NCI-H774 (cell line): ENCODE results near the gene SSC4D.
"Not testable (repeated sequence)": the region's sequence is repeated elsewhere in the genome, so short reads cannot be mapped to it uniquely, and the experiment has no call there.

ENCODE experiments used
- DNase-seq: peaks from one replicate; lab custom pipeline; 2025; lab: John Stamatoyannopoulos, UW

The SSC4D gene

DNA sequence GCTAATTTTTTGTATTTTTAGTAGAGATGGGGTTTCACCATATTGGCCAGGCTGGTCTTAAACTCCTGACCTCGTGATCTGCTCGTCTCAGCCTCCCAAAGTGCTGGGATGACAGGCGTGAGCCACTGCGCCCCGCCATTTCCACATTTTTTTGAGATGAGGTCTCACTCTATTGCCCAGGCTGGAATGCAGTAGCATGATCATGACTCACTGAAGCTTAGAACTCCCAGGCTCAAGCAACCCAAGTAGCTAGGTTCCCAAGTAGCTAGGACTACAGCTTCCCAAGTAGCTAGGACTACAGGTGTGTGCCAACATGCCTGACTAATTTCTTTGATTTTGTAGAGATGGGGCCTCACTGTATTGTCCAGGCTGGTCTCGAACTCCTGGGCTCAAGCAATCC, 11.6 kb upstream of the SSC4D start:
- DNase-seq, result not testable (repeated sequence)

DNA sequence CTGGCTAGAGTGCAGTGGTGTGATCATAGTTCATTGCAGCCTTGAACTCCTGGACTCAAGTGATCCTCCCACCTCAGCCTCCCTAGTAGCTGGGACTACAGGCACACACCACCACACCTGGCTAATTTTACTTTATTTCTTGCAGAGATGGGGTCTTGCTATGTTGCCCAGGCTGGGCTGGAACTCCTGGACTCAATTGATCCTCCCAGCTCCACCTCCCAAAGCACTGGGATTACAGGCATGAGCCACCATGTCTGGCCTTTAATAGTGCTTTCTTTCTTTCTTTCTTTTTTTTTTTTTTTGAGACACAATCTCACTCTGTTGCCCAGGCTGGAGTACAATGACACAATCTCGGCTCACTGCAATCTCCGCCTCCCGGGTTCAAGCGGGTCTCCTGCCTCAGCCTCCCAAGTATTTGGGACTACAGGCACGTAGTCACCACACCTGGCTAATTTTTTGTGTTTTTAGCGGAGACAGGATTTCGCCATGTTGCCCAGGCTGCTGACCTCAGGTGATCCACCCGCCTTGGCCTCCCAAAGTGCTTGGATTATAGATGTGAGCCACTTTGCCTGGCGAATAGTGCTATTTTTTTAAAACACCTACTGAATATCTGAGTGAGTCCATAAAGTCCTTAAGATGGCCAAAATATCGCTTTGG, 8.3 kb upstream of the SSC4D start:
- not testable (repeated sequence) for DNase-seq

DNA sequence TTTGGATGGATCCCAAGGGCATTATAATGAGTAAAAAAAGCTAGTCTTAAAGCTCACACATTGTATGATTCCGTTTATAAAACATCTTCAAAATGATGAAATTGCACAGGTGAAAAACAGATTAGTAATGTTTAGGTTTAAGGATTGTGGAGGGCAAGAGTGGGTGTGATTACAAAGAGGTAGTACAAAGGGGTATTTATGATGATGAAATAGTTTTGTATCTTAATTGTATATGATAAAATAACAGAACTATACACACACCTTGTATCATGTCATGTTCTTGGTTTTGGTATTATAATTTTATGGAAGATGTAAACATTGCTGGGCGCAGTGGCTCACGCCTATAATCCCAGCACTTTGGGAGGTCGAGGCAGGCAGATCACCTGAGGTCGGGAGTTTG, 2.8 kb upstream of the SSC4D start:
- no peak for DNase-seq

DNA sequence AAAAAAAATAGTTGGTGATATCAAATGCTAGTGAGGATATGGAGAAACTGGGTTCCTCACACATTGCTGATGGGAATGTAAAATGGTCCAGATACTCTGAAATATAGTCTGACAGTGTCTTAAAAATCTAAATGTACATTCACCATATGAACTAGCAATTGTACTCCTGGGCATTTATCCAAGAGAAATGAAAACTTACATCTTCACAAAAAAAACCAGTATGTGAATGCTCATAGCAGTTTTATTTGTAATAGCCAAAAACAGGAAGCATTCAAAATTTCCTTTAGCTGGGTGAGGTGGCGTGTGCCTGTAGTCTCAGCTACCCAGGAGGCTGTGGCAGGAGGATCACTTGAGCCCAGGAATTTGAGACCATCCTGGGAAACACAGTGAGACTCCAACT, 2.1 kb upstream of the SSC4D start:
- DNase-seq, result no peak

DNA sequence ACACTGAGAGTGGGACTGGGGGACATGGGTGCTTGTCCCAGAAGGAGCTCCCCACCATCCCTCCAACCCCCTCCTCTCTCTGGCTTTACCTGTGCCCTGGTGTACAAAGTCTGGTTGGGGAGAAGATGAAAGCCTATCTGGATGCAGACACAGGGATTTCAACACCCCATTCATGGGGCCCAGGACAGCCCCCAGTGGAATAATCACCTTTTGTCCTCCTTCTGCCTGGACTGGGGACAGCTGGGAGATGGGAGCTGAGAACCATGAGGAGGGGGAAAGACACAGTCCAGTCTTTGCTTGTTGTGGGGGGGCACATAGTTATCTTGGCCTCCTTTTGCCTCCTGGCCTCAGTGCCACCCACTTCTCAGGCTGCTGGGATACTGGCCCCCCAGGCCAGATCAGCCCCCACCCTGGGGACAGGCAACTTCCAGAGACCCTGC, 1.4 kb downstream of the SSC4D start:
- DNase-seq, result no peak

DNA sequence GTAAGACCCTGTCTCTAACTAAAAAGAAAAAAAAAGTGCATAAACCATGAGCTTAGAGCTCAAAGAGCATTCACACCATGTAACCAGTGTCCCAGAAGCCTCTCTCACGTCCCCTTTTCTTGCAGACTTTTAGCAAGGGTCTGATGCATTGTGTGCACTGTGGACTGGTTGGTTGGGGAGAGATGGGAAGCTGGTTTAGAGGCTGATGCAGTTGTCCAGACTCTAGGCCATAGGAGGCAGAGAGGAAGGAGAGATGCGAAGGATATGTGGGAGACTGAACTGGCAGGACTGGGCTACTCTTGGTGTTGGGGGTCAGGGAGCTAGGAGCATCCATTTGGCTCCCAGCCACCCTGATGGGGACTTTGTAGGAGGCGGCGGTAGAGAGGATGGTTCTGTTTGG, 1.8 kb downstream of the SSC4D start:
- DNase-seq, result no peak

DNA sequence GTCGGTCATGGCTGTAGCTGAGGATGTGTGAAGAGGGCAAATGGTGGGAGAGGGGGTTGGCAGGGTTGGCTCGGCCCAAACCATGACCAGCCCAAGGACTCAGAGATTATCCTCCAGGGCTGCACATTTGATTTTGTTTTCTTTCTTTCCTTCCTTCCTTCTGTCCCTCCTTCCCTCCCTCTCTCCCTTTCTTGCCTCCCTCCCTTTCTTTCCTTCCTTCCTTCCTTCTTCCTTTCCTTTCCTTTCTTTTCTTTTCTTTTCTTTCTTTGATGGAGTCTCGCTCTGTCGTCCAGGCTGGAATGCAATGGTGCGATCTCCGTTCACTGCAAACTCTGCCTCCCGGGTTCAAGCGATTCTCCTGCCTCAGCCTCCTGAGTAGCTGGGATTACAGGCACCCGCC, 3.8 kb downstream of the SSC4D start:
- DNase-seq, result no peak

DNA sequence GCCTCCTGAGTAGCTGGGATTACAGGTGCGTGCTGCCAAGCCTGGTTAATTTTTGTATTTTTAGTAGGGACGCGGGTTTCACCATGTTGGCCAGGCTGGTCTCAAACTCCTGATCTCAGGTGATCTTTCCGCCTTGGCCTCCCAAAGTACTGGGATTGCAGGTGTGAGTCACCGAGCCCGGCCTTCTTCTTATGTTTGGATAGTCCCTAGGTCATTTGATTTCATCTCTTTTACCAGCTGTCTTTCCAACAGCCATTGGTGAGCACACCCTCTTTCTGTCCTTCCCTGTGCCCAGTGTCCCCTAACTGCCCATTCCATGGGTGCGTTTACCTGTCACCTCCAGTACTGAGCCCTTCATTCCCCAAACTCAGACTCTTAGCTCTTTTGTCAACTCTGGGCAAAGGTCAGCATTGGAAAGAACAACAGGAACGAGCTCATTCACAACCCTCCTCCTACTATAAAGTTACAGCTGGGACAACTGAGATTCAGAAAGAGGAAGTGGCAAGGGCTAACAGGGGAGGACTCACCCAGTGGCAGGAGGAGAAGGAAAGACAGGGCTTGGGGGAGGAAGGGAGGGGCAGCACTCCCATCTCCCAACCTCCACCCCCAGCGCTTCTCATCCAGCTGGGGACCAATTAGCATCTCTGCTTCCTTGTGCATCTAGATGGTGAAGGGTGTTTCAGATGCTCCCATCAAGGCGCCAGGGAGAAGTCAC, 5.6 kb downstream of the SSC4D start:
- DNase-seq, result no peak

DNA sequence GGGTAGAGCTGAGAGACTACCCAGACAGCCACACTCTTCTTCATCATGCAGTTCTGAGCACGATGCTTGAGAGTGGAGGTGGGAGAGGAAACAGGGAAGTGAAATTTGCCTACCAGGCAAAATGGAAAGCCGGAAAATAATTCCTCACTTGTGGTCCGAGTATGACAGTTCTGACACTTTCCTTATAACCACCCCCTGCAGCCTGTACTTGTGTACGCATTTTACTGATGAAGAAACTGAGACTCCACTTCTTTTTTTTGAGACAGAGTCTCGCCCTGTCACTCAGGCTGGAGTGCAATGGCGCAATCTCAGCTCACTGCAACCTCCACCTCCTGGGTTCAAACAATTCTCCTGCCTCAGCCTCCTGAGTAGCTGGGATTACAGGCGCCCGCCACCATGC, 6.4 kb downstream of the SSC4D start:
- DNase-seq, result not testable (repeated sequence)

DNA sequence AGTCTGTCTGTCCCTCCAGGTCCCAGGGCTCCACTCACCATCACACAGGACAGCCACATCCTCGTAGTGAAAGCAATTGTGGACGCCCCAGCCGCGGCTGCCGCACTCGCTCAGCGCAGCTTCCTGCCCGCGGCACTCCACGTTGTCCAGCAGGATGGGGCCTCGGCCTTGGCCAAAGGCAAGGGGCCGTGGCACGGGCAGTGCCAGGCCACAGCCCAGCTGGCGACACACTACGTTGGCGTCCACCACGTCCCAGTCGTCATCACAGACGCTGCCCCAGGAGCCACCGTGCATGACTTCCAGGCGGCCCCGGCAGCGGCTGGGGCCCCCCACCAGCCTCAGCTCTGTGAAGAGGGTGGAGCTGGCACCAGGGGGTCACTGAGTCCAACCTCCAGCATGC, 9.2 kb downstream of the SSC4D start:
- DNase-seq, result no peak

DNA sequence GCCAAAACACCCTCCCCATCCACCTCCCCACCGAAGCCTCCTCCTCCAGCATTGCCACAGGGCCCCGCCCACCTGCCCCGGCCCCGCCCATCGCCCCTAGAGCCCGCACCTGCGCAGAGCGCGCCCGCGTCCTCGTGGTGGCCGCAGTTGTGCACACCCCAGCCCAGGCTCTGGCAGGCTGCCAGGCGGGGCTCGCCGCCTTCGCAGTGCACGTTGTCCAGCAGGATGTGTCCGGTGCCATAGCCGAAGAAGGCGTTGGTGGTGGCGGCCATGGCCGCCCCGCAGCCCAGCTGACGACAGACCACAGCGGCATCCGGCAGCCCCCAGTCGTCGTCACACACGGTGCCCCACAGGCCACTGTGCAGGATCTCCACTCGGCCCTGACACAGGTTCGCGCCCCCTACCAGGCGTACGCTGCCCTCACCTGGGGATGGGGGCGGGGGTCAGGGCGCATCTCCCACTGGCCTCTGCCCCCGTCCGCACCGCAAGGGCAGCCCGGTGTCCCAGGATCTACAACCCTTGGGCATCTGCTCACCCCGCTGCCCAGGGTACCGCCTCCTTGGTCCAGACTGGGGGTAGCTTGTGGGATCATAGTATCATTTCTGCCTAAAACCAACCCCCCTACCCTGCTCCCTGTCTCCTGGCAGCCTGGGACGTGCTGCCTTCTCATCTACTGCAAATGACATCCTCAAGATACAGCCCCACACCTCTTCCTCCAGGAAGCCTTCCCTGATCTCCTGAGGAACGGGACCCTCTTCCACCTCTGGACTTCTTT, 11.9 kb downstream of the SSC4D start:
- peak; percentile 70 for DNase-seq

DNA sequence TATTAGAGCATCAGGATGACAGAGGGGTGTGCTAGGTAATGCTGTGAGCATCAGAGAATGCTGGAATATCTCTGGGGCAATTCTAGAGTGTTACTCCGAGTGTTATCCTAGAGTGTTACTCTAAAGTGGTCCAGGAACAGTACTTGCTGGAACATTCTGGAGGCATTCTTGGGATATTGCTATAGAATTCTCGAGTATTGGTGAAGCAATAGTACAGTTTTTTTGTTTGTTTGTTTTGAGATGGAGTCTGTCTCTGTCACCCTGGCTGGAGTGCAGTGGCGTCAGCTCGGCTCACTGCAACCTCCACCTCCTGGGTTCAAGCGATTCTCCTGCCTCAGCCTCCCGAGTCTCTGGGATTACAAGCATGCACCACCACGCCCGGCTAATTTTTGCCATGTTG, 12.6 kb downstream of the SSC4D start:
- no peak for DNase-seq

DNA sequence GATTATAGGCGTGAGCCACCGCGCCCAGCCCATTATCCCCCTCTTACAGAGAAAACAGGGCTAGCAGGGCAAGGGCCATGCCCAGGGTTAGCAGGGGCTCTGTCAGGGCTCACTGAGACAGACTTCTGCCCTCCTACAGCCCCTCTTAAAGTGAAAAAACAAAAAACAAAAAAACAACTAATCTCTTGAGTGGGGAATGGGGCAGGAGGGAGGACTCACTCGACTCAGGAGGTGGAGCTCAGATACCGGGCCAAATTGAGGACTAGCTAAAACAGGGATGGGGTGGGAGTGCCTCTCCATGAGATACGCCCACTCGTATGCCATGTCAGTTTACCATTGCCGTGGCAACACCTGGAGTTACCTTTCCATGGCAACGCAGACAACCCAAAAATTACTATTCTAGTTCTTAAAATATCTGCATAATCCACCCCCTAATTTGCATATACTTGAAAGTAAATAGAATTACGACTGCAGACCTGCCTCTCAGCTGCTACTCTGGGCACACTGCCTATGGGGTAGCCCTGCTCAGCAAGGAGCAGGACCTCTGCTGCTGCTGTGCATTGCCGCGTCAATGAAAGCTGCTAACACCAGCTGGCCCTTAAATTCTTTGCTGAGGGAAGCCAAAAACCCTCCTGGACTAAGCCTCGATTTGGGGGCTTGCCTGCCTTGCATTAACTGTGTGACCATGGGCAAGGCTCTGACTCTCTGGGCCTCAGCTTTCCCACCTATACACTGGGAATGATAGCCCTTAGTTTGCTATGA, 13.4 kb downstream of the SSC4D start:
- DNase-seq, result no peak

DNA sequence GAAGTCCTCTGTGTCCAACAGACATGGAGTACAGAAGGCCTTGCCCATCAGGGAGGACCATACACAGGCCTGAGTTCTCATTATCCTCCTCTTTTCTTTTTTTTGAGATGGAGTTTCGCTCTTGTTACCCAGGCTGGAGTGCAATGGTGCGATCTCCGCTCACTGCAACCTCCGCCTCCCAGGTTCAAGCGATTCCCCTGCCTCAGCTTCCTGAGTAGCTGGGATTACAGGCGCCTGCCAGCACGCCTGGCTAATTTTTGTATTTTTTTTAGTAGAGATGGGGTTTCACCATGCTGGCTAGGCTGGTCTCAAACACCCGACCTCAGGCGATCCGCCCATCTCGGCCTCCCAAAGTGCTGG, 13.9 kb downstream of the SSC4D start:
- not testable (repeated sequence) for DNase-seq

DNA sequence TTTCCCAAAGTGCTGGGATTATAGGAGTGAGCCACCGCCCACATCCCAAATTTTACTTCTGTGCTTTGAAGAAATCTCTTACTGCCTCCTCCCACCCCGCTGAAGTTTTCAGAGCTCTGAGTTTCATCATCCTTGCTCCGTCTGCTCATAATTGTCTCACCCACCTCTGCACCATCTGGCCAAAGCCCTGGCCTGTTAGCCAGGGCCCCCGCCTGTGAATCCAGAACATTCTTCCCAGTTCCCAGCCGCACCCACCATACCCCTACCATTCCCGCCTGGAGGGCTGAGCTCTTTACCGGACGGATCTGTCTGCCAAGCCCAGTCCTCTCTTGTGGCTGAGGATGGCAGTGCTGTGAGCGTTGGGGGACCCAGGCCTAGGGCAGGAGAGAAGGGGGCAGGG, 14.5 kb downstream of the SSC4D start:
- no peak for DNase-seq

DNA sequence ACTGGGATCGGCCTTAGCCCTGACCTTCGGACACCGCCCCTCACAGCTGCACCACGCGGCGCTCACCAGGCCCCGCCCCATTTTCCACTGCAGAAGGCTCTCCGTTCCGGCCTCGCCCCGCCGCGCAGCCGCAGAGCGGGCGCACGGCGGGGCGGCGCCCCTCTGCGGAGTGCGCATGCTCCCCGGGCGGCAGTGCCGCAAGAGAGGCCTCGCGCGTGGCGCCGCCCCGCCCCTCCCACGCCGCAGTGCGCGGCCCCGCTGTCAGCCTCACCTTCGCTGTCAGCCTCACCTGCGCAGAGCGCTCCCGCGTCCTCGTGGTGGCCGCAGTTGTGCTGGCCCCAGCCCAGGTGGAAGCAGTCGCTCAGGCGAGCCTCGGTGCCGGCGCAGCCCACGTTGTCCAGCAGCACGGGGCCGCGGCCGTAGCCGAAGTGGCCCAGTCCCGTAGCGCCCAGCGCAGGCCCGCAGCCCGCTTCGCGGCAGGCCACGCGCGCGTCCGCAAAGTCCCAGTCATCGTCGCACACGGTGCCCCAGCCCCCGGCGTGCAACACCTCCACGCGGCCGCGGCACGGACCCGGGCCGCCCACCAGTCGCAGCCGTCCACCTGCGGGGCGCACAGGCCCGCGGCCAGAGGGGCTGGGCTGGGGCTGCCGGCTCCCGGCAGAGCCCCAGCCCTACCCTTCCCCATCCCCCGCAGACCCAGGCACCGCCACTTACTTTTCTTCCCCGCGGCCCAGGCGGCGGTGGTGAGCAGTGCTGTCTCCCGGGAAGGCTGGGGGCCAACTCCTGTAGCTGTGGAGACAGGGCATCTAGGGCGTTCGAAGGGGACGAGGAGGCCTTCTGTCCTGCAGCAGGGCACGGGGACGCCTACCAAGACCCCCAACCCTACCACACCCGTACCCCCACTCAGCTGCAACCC, 16.1 kb downstream of the SSC4D start:
- peak; percentile 91 for DNase-seq

DNA sequence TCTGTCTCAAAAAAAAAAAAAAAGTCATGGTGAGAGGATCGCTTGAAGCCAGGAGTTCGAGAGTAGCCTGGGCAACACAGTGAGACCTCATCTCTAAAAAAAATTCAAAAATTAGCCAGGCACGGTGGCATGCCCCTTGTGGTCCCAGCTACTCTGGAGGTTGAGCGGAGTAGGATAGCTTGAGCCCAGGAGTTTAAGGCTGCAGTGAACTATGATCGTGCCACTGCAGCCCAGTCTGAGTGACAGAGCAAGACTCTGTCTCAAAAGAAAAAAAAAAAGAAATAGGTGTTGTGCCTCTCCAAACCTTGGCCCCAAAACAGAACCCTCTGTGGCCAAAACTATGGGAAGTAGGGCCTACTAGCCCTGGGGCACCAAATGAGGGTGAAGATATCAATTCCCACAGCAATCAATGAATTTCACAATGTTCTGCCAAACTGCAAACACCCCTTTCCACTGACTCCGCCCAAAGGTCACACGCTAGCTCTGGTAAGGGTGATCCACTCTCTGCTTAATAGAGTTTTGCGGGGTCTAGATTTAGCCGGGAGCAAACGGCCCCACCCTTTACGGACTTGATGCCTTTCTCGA, 16.9 kb downstream of the SSC4D start:
- DNase-seq, result no peak

DNA sequence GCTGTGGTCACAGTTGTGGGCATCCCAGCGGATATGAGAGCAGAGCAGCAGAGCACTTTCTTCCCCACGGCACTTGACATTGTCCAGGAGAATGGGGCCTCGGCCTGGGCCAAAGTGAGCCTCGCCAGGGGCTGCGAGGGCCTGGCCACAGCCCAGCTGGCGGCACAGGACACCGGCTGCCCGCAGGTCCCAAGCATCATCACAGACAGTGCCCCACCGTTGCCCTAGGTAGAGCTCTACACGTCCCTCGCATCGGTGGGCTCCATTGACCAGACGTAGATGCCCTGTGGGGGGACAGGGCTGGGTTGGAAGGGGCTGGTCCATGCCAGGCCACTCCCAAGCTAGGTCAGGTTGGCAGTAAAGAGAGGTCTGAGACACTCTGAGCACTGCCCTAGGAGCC, 19.4 kb downstream of the SSC4D start:
- DNase-seq, result no peak

DNA sequence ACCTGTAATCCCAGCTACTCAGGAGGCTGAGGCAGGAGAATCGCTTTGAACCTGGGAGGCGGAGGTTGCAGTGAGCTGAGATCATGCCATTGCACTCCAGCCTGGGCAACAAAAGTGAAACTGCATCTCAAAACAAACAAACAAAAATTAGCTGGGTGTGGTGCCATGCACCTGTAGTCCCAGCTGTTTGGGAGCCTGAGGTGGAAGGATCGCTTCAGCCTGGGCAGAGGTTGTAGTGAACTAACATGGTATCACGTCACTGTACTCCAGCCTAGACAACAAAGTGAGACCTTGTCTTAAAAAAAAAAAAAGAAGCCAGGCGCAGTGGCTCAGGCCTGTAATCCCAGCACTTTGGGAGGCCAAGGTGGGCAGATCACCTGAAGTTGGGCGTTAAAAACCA, 21.7 kb downstream of the SSC4D start:
- DNase-seq, result not testable (repeated sequence)

DNA sequence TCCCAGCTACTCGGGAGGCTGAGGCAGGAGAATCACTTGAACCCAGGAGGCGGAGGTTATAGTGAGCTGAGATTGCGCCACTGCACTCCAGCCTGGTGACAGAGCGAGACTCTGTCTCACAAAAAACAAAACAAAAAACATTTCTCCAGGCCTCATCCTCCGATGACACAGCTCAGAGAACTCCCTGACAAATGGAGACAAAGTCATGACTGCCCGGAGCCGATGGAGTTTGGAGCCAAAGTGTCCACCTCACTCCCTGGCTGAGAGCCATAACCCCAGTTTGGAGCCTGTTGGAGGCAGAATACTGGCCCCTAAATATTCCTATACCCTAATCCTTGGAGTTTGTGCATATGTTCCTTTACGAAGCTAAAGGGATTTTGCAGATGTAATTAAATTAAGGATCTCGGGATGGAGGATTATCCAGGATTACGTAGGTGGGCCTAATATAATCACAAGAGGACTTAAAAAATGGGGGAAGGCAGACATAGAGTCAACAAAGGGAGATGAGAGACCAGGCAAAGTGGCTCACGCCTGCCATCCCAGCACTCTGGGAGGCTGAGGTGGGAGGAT, 22.7 kb downstream of the SSC4D start:
- DNase-seq, result no peak
